Esophagus squamous epithelium (tissue), 4 donors: Measurements from ENCODE around the gene TDRD12.

Experiments used
- POLR2A ChIP-seq, 4 donors: fragments of 450-650 bp; IDR thresholded peaks; one replicate each; pipeline ENCODE4 v1.6.1; 2017; ENCODE audit warnings: antibody characterized with exemption in 4 of 4, mild to moderate bottlenecking in 4 of 4, moderate library complexity in 3 of 4
- TF ChIP-seq, protein P1 (sequence below), 6 experiments: fragments of 450-650 bp in 4 of 6; fragments of 200-600 bp in 2 of 6; sonication (generic) in 2 of 6; IDR thresholded peaks; one replicate each; pipeline ENCODE4 v1.5.1; 2016 to 2019; ENCODE audit warnings: antibody characterized with exemption in 6 of 6, mild to moderate bottlenecking in 4 of 6, moderate library complexity in 4 of 6

DNA sequence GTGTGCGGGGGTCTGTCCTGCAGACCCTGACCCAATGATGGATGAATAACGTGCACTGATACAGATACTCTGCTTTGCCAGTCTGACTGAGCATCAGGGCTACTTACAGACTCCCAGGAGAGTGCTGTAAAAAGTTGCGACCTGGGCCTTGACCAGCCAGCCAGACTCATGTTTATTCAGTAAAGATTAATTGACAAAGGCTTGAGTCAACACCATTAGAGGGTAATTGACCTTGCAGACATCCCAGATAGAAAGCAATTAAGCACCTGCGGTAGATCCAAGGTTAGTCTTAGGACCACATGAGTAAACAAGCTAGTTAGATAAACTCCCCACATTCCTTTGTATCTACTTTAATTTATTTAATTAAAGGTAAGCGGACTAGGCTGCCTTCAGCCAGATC, 17.6 kb upstream of the TDRD12 start:
- TF ChIP-seq, protein P1, sequence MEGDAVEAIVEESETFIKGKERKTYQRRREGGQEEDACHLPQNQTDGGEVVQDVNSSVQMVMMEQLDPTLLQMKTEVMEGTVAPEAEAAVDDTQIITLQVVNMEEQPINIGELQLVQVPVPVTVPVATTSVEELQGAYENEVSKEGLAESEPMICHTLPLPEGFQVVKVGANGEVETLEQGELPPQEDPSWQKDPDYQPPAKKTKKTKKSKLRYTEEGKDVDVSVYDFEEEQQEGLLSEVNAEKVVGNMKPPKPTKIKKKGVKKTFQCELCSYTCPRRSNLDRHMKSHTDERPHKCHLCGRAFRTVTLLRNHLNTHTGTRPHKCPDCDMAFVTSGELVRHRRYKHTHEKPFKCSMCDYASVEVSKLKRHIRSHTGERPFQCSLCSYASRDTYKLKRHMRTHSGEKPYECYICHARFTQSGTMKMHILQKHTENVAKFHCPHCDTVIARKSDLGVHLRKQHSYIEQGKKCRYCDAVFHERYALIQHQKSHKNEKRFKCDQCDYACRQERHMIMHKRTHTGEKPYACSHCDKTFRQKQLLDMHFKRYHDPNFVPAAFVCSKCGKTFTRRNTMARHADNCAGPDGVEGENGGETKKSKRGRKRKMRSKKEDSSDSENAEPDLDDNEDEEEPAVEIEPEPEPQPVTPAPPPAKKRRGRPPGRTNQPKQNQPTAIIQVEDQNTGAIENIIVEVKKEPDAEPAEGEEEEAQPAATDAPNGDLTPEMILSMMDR (IDR thresholded peaks at IDR 0.05): no peak
- no peak for TF ChIP-seq POLR2A (IDR thresholded peaks at IDR 0.05)
